ENCODE measurements around the gene FAM131C.

- no peak for TF ChIP-seq CTCF (conservative IDR thresholded peaks at IDR 0.05 in 1 of 2, IDR thresholded peaks at IDR 0.05 in 1 of 2; ENCODE audit: low read depth in 1 of 2, low read length in 2 of 2)
- TF ChIP-seq EZH2 (IDR thresholded peaks at IDR 0.05; ENCODE audit: low read length, missing control alignments) = no peak
These were observed 29.5 kb downstream of the FAM131C start for GRCh38 chr1:16043950-16044349.

Data from fibroblast of lung (primary cell).